ENCODE results near the gene IFIT3.

The IFIT3 gene

GRCh38 chr10:89304925-89305324, 22.9 kb upstream of the IFIT3 start:
- TF ChIP-seq ZFX (IDR thresholded peaks at IDR 0.05), result no peak
- TF ChIP-seq, protein P1, sequence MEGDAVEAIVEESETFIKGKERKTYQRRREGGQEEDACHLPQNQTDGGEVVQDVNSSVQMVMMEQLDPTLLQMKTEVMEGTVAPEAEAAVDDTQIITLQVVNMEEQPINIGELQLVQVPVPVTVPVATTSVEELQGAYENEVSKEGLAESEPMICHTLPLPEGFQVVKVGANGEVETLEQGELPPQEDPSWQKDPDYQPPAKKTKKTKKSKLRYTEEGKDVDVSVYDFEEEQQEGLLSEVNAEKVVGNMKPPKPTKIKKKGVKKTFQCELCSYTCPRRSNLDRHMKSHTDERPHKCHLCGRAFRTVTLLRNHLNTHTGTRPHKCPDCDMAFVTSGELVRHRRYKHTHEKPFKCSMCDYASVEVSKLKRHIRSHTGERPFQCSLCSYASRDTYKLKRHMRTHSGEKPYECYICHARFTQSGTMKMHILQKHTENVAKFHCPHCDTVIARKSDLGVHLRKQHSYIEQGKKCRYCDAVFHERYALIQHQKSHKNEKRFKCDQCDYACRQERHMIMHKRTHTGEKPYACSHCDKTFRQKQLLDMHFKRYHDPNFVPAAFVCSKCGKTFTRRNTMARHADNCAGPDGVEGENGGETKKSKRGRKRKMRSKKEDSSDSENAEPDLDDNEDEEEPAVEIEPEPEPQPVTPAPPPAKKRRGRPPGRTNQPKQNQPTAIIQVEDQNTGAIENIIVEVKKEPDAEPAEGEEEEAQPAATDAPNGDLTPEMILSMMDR (conservative IDR thresholded peaks at IDR 0.05), result no peak

GRCh38 chr10:89305766-89306433, 21.9 kb upstream of the IFIT3 start:
- no peak overlapping the region for H3K27ac ChIP-seq

More at GRCh38 chr10:89304925-89305324, 22.9 kb upstream of the IFIT3 start:
- H3K27ac ChIP-seq, result no peak overlapping the region

GRCh38 chr10:89306434-89307268, 21.1 kb upstream of the IFIT3 start:
- no peak overlapping the region for H3K27ac ChIP-seq
- TF ChIP-seq, protein P1 (conservative IDR thresholded peaks at IDR 0.05), result no peak
- TF ChIP-seq ZFX (IDR thresholded peaks at IDR 0.05), result no peak

More at GRCh38 chr10:89305766-89306433, 21.9 kb upstream of the IFIT3 start:
- TF ChIP-seq ZFX (IDR thresholded peaks at IDR 0.05), result no peak
- TF ChIP-seq, protein P1 (conservative IDR thresholded peaks at IDR 0.05), result no peak

DNA sequence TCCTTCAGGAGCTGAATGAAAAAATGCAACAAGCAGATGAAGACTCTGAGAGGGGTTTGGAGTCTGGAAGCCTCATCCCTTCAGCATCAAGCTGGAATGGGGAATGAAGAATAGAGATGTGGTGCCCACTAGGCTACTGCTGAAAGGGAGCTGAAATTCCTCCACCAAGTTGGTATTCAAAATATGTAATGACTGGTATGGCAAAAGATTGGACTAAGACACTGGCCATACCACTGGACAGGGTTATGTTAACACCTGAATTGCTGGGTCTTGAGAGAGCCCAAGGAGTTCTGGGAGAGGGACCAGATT, 20.6 kb upstream of the IFIT3 start:
- H3K27ac ChIP-seq, result no peak overlapping the region
- TF ChIP-seq, protein P1 (conservative IDR thresholded peaks at IDR 0.05), result no peak
- TF ChIP-seq ZFX (IDR thresholded peaks at IDR 0.05), result no peak

- TF ChIP-seq ZFX (IDR thresholded peaks at IDR 0.05), result no peak
- TF ChIP-seq, protein P1 (conservative IDR thresholded peaks at IDR 0.05), result no peak
- no peak overlapping the region for H3K27ac ChIP-seq
These were observed 19.5 kb upstream of the IFIT3 start for GRCh38 chr10:89308266-89308665.

GRCh38 chr10:89308736-89309135, 19.1 kb upstream of the IFIT3 start:
- no peak overlapping the region for H3K27ac ChIP-seq
- no peak for TF ChIP-seq ZFX (IDR thresholded peaks at IDR 0.05)
- TF ChIP-seq, protein P1 (conservative IDR thresholded peaks at IDR 0.05), result no peak

Data from C4-2B (cell line).